PC-9 (cell line): ENCODE results near the gene ZNF641. TPM values are rescaled to one million over a fixed set of nuclear protein-coding genes. Genes with fewer than 3 reads are reported as not detected.

Source experiments
- BruUV-seq: library from RNA; stranded (reverse); fragments of 400-500 nt; replicated peaks from 2 replicates; lab custom pipeline; 2021; lab: Mats Ljungman, UMichigan
- CTCF ChIA-PET: fragments of 300-600 bp; sonication (Branson Sonifier 250); formaldehyde crosslinking; loops from one replicate; lab custom pipeline; 2022; ENCODE audit warnings: antibody characterized with exemption; lab: Charles Lee
- POLR2A ChIA-PET: fragments of 300-600 bp; sonication (Branson Sonifier 250); formaldehyde crosslinking; loops from one replicate; lab custom pipeline; 2022; ENCODE audit warnings: antibody characterized with exemption; ENCODE audit not compliant: unreplicated experiment; lab: Charles Lee
- DNase-seq, 2 experiments: peaks; one replicate each; pipeline versions ENCODE4 v3.0.0 to v3.0.0-alpha.2; 2015 to 2022; ENCODE audit warnings: mixed read lengths in 1 of 2
- H2AFZ ChIP-seq: fragments of 200-600 bp; sonication (generic); 2 replicates; pipeline ENCODE4 v1.8.1; 2017; ENCODE audit warnings: antibody characterized with exemption
- H3F3A ChIP-seq: fragments of 200-600 bp; sonication (generic); 2 replicates; pipeline ENCODE4 v1.8.1; 2017; ENCODE audit warnings: antibody characterized with exemption, mild to moderate bottlenecking, low read depth; ENCODE audit not compliant: insufficient read depth
- H3K27ac ChIP-seq: fragments of 200-600 bp; sonication (generic); 2 replicates; pipeline ENCODE4 v1.6.1; 2016; ENCODE audit warnings: mixed run types
- H3K27me3 ChIP-seq: fragments of 200-600 bp; sonication (generic); 2 replicates; pipeline ENCODE4 v1.6.1; 2016; ENCODE audit warnings: low read depth, mixed run types; ENCODE audit not compliant: insufficient read depth
- H3K36me3 ChIP-seq: fragments of 200-600 bp; sonication (generic); 2 replicates; pipeline ENCODE4 v1.6.1; 2016; ENCODE audit warnings: low read depth, mixed run types
- H3K4me1 ChIP-seq: fragments of 200-600 bp; sonication (generic); replicated peaks from 2 replicates; pipeline ENCODE4 v1.6.1; 2016; ENCODE audit warnings: mixed run types; ENCODE audit not compliant: insufficient read depth
- H3K4me2 ChIP-seq: fragments of 200-600 bp; sonication (generic); 2 replicates; pipeline ENCODE4 v1.6.1; 2017; ENCODE audit warnings: mixed run types
- H3K4me3 ChIP-seq: fragments of 200-600 bp; sonication (generic); 2 replicates; pipeline ENCODE4 v1.6.1; 2016; ENCODE audit warnings: mixed run types
- H3K79me2 ChIP-seq: fragments of 200-600 bp; sonication (generic); 2 replicates; pipeline ENCODE4 v1.6.1; 2017; ENCODE audit warnings: low read depth, mixed run types
- H3K9me2 ChIP-seq: fragments of 200-600 bp; sonication (generic); 2 replicates; pipeline ENCODE4 v1.8.1; 2017; ENCODE audit warnings: mild to moderate bottlenecking; ENCODE audit not compliant: insufficient read depth
- H3K9me3 ChIP-seq: fragments of 200-600 bp; sonication (generic); 2 replicates; pipeline ENCODE4 v1.8.1; 2016; ENCODE audit warnings: low read depth; ENCODE audit not compliant: insufficient read depth
- H4K20me1 ChIP-seq: fragments of 200-600 bp; sonication (generic); 2 replicates; pipeline ENCODE4 v1.8.1; 2017; ENCODE audit not compliant: insufficient read depth
- CTCF ChIP-seq: fragments of 200-600 bp; sonication (generic); conservative IDR thresholded peaks from 2 replicates; pipeline ENCODE4 v1.6.1; 2017; ENCODE audit warnings: mixed run types, antibody characterized with exemption, mild to moderate bottlenecking, moderate library complexity
- EZH2 ChIP-seq: fragments of 200-600 bp; sonication (generic); IDR thresholded peaks from 2 replicates; pipeline ENCODE4 v1.8.0; 2017; ENCODE audit warnings: antibody characterized with exemption, low read depth
- intact Hi-C: fragments of 100-400 bp; cut with micrococcal nuclease; formaldehyde crosslinking; loops from one replicate; pipeline ENCODE4 v1.10.0; 2022; ENCODE audit not compliant: unreplicated experiment
- total RNA-seq: library from RNA; stranded (reverse); gene quantifications from 2 replicates; pipeline ENCODE4 v1.2.3, GENCODE V29; 2021

Gene ZNF641
- total RNA-seq, 1 experiment from 2014 or later, result 1.4 TPM

- ChIA-PET CTCF (no interaction called here), POLR2A (no interaction called here)
- Histone ChIP-seq H3K9me3 (no peaks in the 10 kb centered on the region), H3K79me2 (no peaks in the 10 kb centered on the region), H3K27me3 (peaks cover 20% of the 10 kb centered on the region), H3K4me2 (no peak overlapping the region), H3K9me2 (no peaks in the 10 kb centered on the region), H3K27ac (no peak overlapping the region), H3K4me1 (peaks cover 6% of the 10 kb centered on the region), H4K20me1 (no peaks in the 10 kb centered on the region), H3F3A (0 out of 2 replicates have a peak, but pooled peaks cover 7% of the 10 kb centered on the region), H3K36me3 (no peaks in the 10 kb centered on the region), H3K4me3 (no peak overlapping the region), H2AFZ (no peak overlapping the region)
- BruUV-seq, result no TSS peak
- intact Hi-C loops, result no loop called here
- no peak for DNase-seq
- TF ChIP-seq EZH2, result no peak
- no peak for TF ChIP-seq CTCF
Observed at GRCh38 chr12:48329199-48329939, 21.4 kb downstream of the ZNF641 start.

- Histone ChIP-seq H4K20me1 (no peaks in the 10 kb centered on the region), H3F3A (no peaks in the 10 kb centered on the region), H3K9me3 (no peaks in the 10 kb centered on the region), H3K27me3 (peaks cover 15% of the 10 kb centered on the region; the same call in 1 of the 2 replicates), H3K9me2 (no peaks in the 10 kb centered on the region), H3K79me2 (no peaks in the 10 kb centered on the region), H3K36me3 (no peaks in the 10 kb centered on the region), H3K27ac (no peak overlapping the region), H3K4me2 (no peak overlapping the region), H3K4me1 (no peaks in the 10 kb centered on the region), H2AFZ (no peak overlapping the region), H3K4me3 (no peak overlapping the region)
- CTCF ChIA-PET, result no interaction called here
- POLR2A ChIA-PET, result interaction anchor here (0.6 kb wide), 1 partner anchor 19 kb away, joined by 7 read pairs; no protein-coding TSS in a partner anchor
- BruUV-seq, result no TSS peak
- TF ChIP-seq CTCF (no peak), EZH2 (no peak)
- no peak for DNase-seq
- intact Hi-C loops, result no loop called here
Observed at GRCh38 chr12:48316491-48316890, 34.2 kb downstream of the ZNF641 start.

GRCh38 chr12:48311313-48311712 is 39.4 kb downstream of the ZNF641 start:
- H2AFZ ChIP-seq, result no peak overlapping the region
- H3K9me2 ChIP-seq, result no peaks in the 10 kb centered on the region
- ChIA-PET POLR2A (no interaction called here), CTCF (no interaction called here)
- no peak overlapping the region for H3K4me2 ChIP-seq
- no peak overlapping the region for H3K27ac ChIP-seq
- no peaks in the 10 kb centered on the region for H4K20me1 ChIP-seq
- no peaks in the 10 kb centered on the region for H3F3A ChIP-seq
- no peak for DNase-seq
- no peak overlapping the region for H3K4me3 ChIP-seq
- H3K4me1 ChIP-seq, result no peaks in the 10 kb centered on the region
- intact Hi-C loops, result no loop called here
- no peaks in the 10 kb centered on the region for H3K36me3 ChIP-seq
- peaks cover 6% of the 10 kb centered on the region; the same call in 1 of the 2 replicates for H3K27me3 ChIP-seq
- no TSS peak for BruUV-seq
- TF ChIP-seq EZH2 (no peak), CTCF (no peak)
- no peaks in the 10 kb centered on the region for H3K79me2 ChIP-seq
- no peaks in the 10 kb centered on the region for H3K9me3 ChIP-seq
